CD8-positive, alpha-beta memory T cell (primary cell): ENCODE results near the gene SLC2A1. TPM values are rescaled to one million over a fixed set of nuclear protein-coding genes. Genes with fewer than 3 reads are reported as not detected.
A peak's percentile ranks its signal among the peaks of the same experiment; 100 is the strongest.

Source experiments
- CTCF ChIA-PET: fragments of 350-600 bp; sonication (Branson Sonifier 250); formaldehyde crosslinking; loops from one replicate; lab custom pipeline; 2021; ENCODE audit warnings: antibody characterized with exemption; lab: Charles Lee
- POLR2A ChIA-PET: fragments of 350-600 bp; sonication (Branson Sonifier 250); formaldehyde crosslinking; loops from one replicate; lab custom pipeline; 2021; ENCODE audit warnings: antibody characterized with exemption; lab: Charles Lee
- DNase-seq, 5 donors: peaks; one replicate each; pipeline versions ENCODE4 v3.0.0 to v3.0.0-alpha.2; 2020 to 2022; ENCODE audit warnings: mixed read lengths in 1 of 5
- H3K27ac ChIP-seq: one replicate; pipeline ENCODE4 v1.7.0; 2013; ENCODE audit warnings: low read depth, mild to moderate bottlenecking, low read length, moderate library complexity
- H3K27me3 ChIP-seq: 2 replicates; pipeline ENCODE4 v1.7.0; 2013; ENCODE audit warnings: low read length, mild to moderate bottlenecking; ENCODE audit not compliant: insufficient read depth, poor library complexity, severe bottlenecking
- H3K36me3 ChIP-seq: 2 replicates; pipeline ENCODE4 v1.7.0; 2013; ENCODE audit warnings: mild to moderate bottlenecking, low read length, moderate library complexity; ENCODE audit not compliant: insufficient read depth
- H3K4me1 ChIP-seq: 2 replicates; pipeline ENCODE4 v1.7.0; 2013; ENCODE audit warnings: mild to moderate bottlenecking, low read length, moderate library complexity; ENCODE audit not compliant: insufficient read depth
- H3K4me3 ChIP-seq: 2 replicates; pipeline ENCODE4 v1.7.0; 2013; ENCODE audit warnings: mild to moderate bottlenecking, low read length
- H3K9me3 ChIP-seq: 2 replicates; pipeline ENCODE4 v1.7.0; 2013; ENCODE audit warnings: mild to moderate bottlenecking, low read length
- H3K27ac Mint-ChIP-seq, 8 donors: one replicate each; pipeline ENCODE4 v1.8.0; 2020 to 2021; ENCODE audit warnings: mixed read lengths in 8 of 8, mild to moderate bottlenecking in 6 of 8, inconsistent platforms in 3 of 8, moderate library complexity in 3 of 8
- H3K27me3 Mint-ChIP-seq, 2 donors: one replicate each; pipeline ENCODE4 v1.8.0; 2020 to 2021; ENCODE audit warnings: mixed read lengths in 2 of 2, mild to moderate bottlenecking in 1 of 2, moderate library complexity in 1 of 2
- H3K36me3 Mint-ChIP-seq, 3 donors: one replicate each; pipeline ENCODE4 v1.8.0; 2020 to 2021; ENCODE audit warnings: mixed read lengths in 3 of 3, inconsistent platforms in 1 of 3, mild to moderate bottlenecking in 1 of 3
- H3K4me1 Mint-ChIP-seq, 3 donors: one replicate each; pipeline ENCODE4 v1.8.0; 2020 to 2021; ENCODE audit warnings: mixed read lengths in 3 of 3, inconsistent platforms in 1 of 3, mild to moderate bottlenecking in 1 of 3
- H3K4me3 Mint-ChIP-seq, 7 donors: one replicate each; pipeline ENCODE4 v1.8.0; 2020 to 2021; ENCODE audit warnings: mixed read lengths in 7 of 7, mild to moderate bottlenecking in 6 of 7, moderate library complexity in 4 of 7, inconsistent platforms in 2 of 7
- H3K9me3 Mint-ChIP-seq, 5 donors: one replicate each; pipeline ENCODE4 v1.8.0; 2020 to 2022; ENCODE audit warnings: mixed read lengths in 5 of 5, mild to moderate bottlenecking in 3 of 5, moderate library complexity in 2 of 5, inconsistent platforms in 1 of 5
- polyA plus RNA-seq: library from polyadenylated mRNA; unstranded; fragments of 300-500 nt; fragmentation: Illumina TruSeq; gene quantifications from one replicate; pipeline ENCODE4 v1.2.3, GENCODE V29; 2021
- total RNA-seq, 2 experiments: library from RNA; stranded (reverse); gene quantifications; one replicate each; pipeline ENCODE4 v1.2.3, GENCODE V29; 2021

Gene SLC2A1
- total and polyA plus RNA-seq, 3 experiments from 2014 or later: 42.6 to 108 (median 103) TPM

GRCh38 chr1:42941640-42942330, 16.9 kb downstream of the SLC2A1 start:
- Mint-ChIP-seq H3K9me3 (no peaks in the 10 kb centered on the region), H3K4me1 (peaks cover 95 to 99% (median 99%) of the 10 kb centered on the region in 3 donors), H3K36me3 (peaks cover 16 to 75% (median 21%) of the 10 kb centered on the region in 3 donors), H3K4me3 (peak overlapping the region in 4 of 7 donors; percentile 29 to 77 (median 53)), H3K27ac (peak overlapping the region; percentile 60 to 97 (median 91)), H3K27me3 (peaks cover 0 to 3% of the 10 kb centered on the region in 2 donors)
- peaks cover 96% of the 10 kb centered on the region for H3K4me1 ChIP-seq
- H3K27me3 ChIP-seq: no peaks in the 10 kb centered on the region
- H3K27ac ChIP-seq: peak overlapping the region; percentile 35
- H3K9me3 ChIP-seq: no peaks in the 10 kb centered on the region
- CTCF ChIA-PET: interaction anchor here (1.2 to 2.4 kb wide), 3 partner anchors 9 to 19 kb away, joined by 5 to 6 read pairs (median 5); no protein-coding TSS in a partner anchor
- POLR2A ChIA-PET: interaction anchor here (0.9 kb wide), 1 partner anchor 132 kb away, joined by 3 read pairs; no protein-coding TSS in a partner anchor
- DNase-seq: no peak
- peaks cover 34% of the 10 kb centered on the region for H3K36me3 ChIP-seq
- H3K4me3 ChIP-seq: no peak overlapping the region

- no peaks in the 10 kb centered on the region for H3K27me3 ChIP-seq
- DNase-seq: no peak
- peak overlapping the region; percentile 66 to 97 (median 91) for H3K27ac Mint-ChIP-seq
Observed at GRCh38 chr1:42940851-42941639, 17.6 kb downstream of the SLC2A1 start.

GRCh38 chr1:42938645-42939615, 19.7 kb downstream of the SLC2A1 start:
- H3K9me3 ChIP-seq: no peaks in the 10 kb centered on the region
- peaks cover 95 to 99% (median 99%) of the 10 kb centered on the region in 3 donors for H3K4me1 Mint-ChIP-seq
- peaks cover 16 to 74% (median 23%) of the 10 kb centered on the region in 3 donors for H3K36me3 Mint-ChIP-seq
- peak overlapping the region; percentile 89 to 98 (median 94) for H3K27ac Mint-ChIP-seq
- ChIA-PET CTCF (interaction anchor here (1.0 to 4.9 kb wide), 4 partner anchors 14 to 134 kb away, joined by 3 to 26 read pairs (median 10); no protein-coding TSS in a partner anchor), POLR2A (interaction anchor here (1.0 kb wide), 1 partner anchor 14 kb away, joined by 3 read pairs; no protein-coding TSS in a partner anchor)
- H3K27me3 Mint-ChIP-seq: no peaks in the 10 kb centered on the region
- peak overlapping the region; percentile 11 to 80 (median 65) for H3K4me3 Mint-ChIP-seq
- no peaks in the 10 kb centered on the region for H3K27me3 ChIP-seq
- peaks cover 96% of the 10 kb centered on the region for H3K4me1 ChIP-seq
- no peaks in the 10 kb centered on the region for H3K9me3 Mint-ChIP-seq
- peak overlapping the region; percentile 62 for H3K27ac ChIP-seq
- DNase-seq: peak in 1 of 5 donors; percentile 15
- H3K4me3 ChIP-seq: no peak overlapping the region
- H3K36me3 ChIP-seq: peaks cover 34% of the 10 kb centered on the region

More at GRCh38 chr1:42940851-42941639, 17.6 kb downstream of the SLC2A1 start:
- Mint-ChIP-seq H3K36me3 (peaks cover 16 to 73% (median 21%) of the 10 kb centered on the region in 3 donors), H3K27me3 (peaks cover 0 to 3% of the 10 kb centered on the region in 2 donors), H3K4me3 (peak overlapping the region in 5 of 7 donors; percentile 4 to 50 (median 8)), H3K9me3 (no peaks in the 10 kb centered on the region), H3K4me1 (peaks cover 95 to 99% (median 99%) of the 10 kb centered on the region in 3 donors)
- Histone ChIP-seq H3K9me3 (no peaks in the 10 kb centered on the region), H3K4me1 (peaks cover 96% of the 10 kb centered on the region), H3K27ac (peak overlapping the region; percentile 35), H3K4me3 (no peak overlapping the region), H3K36me3 (peaks cover 34% of the 10 kb centered on the region)
- ChIA-PET CTCF (interaction anchor here (1.2 to 2.4 kb wide), 3 partner anchors 10 to 18 kb away, joined by 5 to 6 read pairs (median 5); no protein-coding TSS in a partner anchor), POLR2A (interaction anchor here (0.9 kb wide), 1 partner anchor 133 kb away, joined by 3 read pairs; no protein-coding TSS in a partner anchor)

GRCh38 chr1:42937836-42938644, 20.6 kb downstream of the SLC2A1 start:
- peaks cover 96% of the 10 kb centered on the region for H3K4me1 ChIP-seq
- peak overlapping the region; percentile 89 to 98 (median 94) for H3K27ac Mint-ChIP-seq
- H3K4me3 Mint-ChIP-seq: peak overlapping the region; percentile 11 to 80 (median 65)
- H3K9me3 Mint-ChIP-seq: no peaks in the 10 kb centered on the region
- H3K36me3 Mint-ChIP-seq: peaks cover 16 to 76% (median 21%) of the 10 kb centered on the region in 3 donors
- peaks cover 95 to 99% (median 99%) of the 10 kb centered on the region in 3 donors for H3K4me1 Mint-ChIP-seq
- H3K9me3 ChIP-seq: no peaks in the 10 kb centered on the region
- no peak overlapping the region for H3K4me3 ChIP-seq
- no peaks in the 10 kb centered on the region for H3K27me3 ChIP-seq
- CTCF ChIA-PET: interaction anchor here (0.6 to 4.9 kb wide), 8 partner anchors 14 to 1098 kb away, joined by 3 to 26 read pairs (median 7); no protein-coding TSS in a partner anchor
- peaks cover 34% of the 10 kb centered on the region for H3K36me3 ChIP-seq
- POLR2A ChIA-PET: interaction anchor here (1.0 kb wide), 2 partner anchors 15 to 19 kb away, joined by 3 to 7 read pairs; no protein-coding TSS in a partner anchor
- H3K27me3 Mint-ChIP-seq: no peaks in the 10 kb centered on the region
- DNase-seq: peak in 2 of 5 donors; percentile 33 to 48
- peak overlapping the region; percentile 62 for H3K27ac ChIP-seq

DNA sequence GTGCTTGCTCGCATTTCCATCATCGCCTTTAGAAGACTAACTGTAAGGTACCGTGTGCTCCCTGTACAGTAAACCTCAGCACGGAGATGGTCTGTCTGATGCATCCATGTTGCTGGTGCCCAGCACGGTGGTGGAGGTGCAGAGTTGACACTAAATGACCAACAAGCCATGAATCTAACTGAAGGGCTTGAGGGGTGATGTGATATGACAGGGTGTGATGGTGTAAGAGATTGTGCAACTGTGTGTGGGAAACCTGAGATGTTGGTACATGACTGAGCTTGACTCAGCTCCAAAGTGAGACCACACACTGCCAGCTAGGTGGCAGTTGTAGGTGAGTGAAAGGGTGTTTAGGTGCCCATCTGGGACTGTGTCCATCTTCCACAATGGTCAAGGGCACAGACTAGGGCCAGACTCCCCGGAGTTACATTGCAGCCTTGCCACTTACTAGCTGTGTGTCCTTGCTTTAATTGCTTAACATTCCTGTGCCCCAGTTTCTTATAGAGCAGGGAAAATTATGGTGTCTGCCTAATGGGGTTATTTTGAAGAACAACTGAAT, 21.4 kb downstream of the SLC2A1 start:
- DNase-seq: peak in 1 of 5 donors; percentile 46
- peak overlapping the region; percentile 62 for H3K27ac ChIP-seq
- H3K4me1 ChIP-seq: peaks cover 96% of the 10 kb centered on the region
- H3K27me3 ChIP-seq: no peaks in the 10 kb centered on the region
- peaks cover 26% of the 10 kb centered on the region for H3K36me3 ChIP-seq
- Mint-ChIP-seq H3K36me3 (peaks cover 9 to 69% (median 15%) of the 10 kb centered on the region in 3 donors), H3K9me3 (no peaks in the 10 kb centered on the region), H3K4me1 (peaks cover 95 to 99% (median 99%) of the 10 kb centered on the region in 3 donors), H3K27ac (peak overlapping the region; percentile 89 to 98 (median 94)), H3K27me3 (no peaks in the 10 kb centered on the region), H3K4me3 (peak overlapping the region; percentile 34 to 66 (median 58))
- no peak overlapping the region for H3K4me3 ChIP-seq
- no peaks in the 10 kb centered on the region for H3K9me3 ChIP-seq
- ChIA-PET CTCF (interaction anchor here (0.6 to 4.9 kb wide), 8 partner anchors 10 to 1099 kb away, joined by 3 to 26 read pairs (median 8); no protein-coding TSS in a partner anchor), POLR2A (interaction anchor here (1.0 to 1.5 kb wide), 2 partner anchors 13 to 20 kb away, joined by 7 read pairs; no protein-coding TSS in a partner anchor)
